Liver (tissue), 2 donors: ENCODE measurements around the gene ZNF548.

Source experiments
- ATF3 ChIP-seq: IDR thresholded peaks from 2 replicates; pipeline ENCODE4 v1.6.1; 2016; ENCODE audit warnings: antibody characterized with exemption
- HNF4G ChIP-seq: IDR thresholded peaks from 2 replicates; pipeline ENCODE4 v1.6.1; 2016; ENCODE audit warnings: antibody characterized with exemption
- ZBTB33 ChIP-seq: IDR thresholded peaks from 2 replicates; pipeline ENCODE4 v1.6.1; 2016; ENCODE audit warnings: antibody characterized with exemption
- donor health status: healthy.

- TF ChIP-seq ATF3 (no peak), ZBTB33 (peak; percentile 97), HNF4G (no peak)
Observed at GRCh38 chr19:57362997-57363687, 26.5 kb upstream of the ZNF548 start, which contains the start of the genes TRAPPC2B and ZNF547.
